ENCODE results near the gene COTL1. TPM values are rescaled to one million over a fixed set of nuclear protein-coding genes. Genes with fewer than 3 reads are reported as not detected.

The COTL1 gene
- total RNA-seq, 4 donors from 2014 or later: 2.8 to 8.7 (median 6.2) TPM

DNA sequence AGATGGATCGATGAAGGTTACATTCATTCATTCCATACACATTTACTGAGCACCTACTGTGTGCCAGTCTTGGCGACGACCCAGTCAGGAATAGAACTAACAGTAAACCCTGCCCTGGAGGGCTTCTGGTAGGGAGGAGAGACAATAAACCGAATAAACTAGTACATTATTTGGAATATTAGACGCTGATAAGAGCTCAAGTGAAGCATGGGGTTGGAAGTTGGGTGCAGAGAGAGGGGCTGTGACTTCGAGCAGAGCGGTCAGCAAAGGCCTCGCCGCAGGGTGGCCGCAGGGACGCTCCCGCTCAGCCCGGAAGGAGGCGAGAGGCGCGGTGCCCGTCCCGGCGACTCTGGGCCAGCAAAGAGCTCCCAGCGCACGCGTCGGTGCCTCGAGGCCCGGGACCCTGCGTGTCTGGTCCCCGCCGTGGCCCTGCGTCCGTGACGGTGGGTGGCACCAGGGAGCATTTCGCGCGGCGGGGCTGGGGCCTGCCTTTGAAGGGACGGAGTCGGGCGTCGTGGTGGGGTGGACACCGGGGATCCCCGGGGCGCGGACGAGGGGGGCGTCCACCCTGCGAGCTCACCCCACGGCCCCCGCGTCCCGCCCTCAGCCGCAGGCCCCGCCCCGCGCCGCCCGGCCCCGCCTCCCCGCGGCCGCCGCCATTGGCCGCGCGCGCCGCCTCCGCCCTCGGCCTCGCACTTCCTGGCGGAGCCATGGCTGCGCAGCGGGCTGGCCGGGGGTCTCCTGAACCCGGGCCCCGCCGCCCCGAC is 30.1 kb upstream of the COTL1 start, which contains the start of gene KLHL36:
KLHL36 (plus strand) TSS at position 684 of the 767 bp plus-strand sequence. CDS start 2,357 bp downstream, outside the sequence.
- Histone ChIP-seq H3K4me3 (peak within 1 kb of the TSS; percentile 64 to 99 (median 83)), H3K9me3 (no peaks in the 10 kb centered on the region), H3K27me3 (no peaks in the 10 kb centered on the region), H3K27ac (peak within 1 kb of the TSS; percentile 66 to 81 (median 76)), H3K4me1 (peaks cover 13 to 16% of the 10 kb centered on the region in 2 donors), H3K36me3 (peaks cover 0 to 8% of the 10 kb centered on the region in 2 donors)
- ATAC-seq (peak; percentile 86), DNase-seq (peak in 1 of 2 donors; percentile 36)
- in situ Hi-C loops (cut with MboI; ENCODE audit: low sequenced_read_pairs in 4 of 4) (loop anchor here in 1 of 4 donors (25.0 kb wide), 1 partner anchor 314 kb away; no protein-coding TSS in a partner anchor), intact Hi-C loops (cut with DNase I; ENCODE audit: low total_unique reads) (no loop called here)
- peak in 1 of 2 donors; percentile 57 for TF ChIP-seq POLR2A (IDR thresholded peaks at IDR 0.05)
- TF ChIP-seq, protein P1, sequence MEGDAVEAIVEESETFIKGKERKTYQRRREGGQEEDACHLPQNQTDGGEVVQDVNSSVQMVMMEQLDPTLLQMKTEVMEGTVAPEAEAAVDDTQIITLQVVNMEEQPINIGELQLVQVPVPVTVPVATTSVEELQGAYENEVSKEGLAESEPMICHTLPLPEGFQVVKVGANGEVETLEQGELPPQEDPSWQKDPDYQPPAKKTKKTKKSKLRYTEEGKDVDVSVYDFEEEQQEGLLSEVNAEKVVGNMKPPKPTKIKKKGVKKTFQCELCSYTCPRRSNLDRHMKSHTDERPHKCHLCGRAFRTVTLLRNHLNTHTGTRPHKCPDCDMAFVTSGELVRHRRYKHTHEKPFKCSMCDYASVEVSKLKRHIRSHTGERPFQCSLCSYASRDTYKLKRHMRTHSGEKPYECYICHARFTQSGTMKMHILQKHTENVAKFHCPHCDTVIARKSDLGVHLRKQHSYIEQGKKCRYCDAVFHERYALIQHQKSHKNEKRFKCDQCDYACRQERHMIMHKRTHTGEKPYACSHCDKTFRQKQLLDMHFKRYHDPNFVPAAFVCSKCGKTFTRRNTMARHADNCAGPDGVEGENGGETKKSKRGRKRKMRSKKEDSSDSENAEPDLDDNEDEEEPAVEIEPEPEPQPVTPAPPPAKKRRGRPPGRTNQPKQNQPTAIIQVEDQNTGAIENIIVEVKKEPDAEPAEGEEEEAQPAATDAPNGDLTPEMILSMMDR (IDR thresholded peaks at IDR 0.05 in 4 of 5, conservative IDR thresholded peaks at IDR 0.05 in 1 of 5): no peak

DNA sequence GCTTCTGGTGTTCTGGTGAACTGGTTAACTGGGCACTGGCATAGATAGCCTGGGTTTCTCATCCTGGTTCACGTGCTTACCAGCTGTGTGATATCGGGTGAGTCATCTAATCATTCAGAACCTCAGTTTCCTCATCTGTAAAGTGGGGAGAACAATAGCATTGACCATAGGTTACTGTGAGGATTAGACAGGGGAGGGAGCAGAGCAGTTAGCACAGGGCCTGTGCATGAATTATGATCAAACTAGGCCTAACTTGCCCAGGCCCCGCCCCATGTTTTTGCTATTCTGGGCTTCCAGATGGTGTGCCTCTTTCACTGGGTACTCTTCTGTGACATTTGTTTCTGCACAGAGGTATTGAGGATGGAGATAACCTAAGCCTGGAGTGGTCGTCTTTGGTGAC is 25.8 kb upstream of the COTL1 start:
- ATAC-seq: no peak
- H3K4me3 ChIP-seq: no peak overlapping the region
- H3K27ac ChIP-seq: peak overlapping the region; percentile 33 to 58 (median 36)
- no peaks in the 10 kb centered on the region for H3K36me3 ChIP-seq
- in situ Hi-C loops (cut with MboI; ENCODE audit: low sequenced_read_pairs in 4 of 4): loop anchor here in 1 of 4 donors (25.0 kb wide), 1 partner anchor 319 kb away; no protein-coding TSS in a partner anchor
- H3K4me1 ChIP-seq: peaks cover 13 to 14% of the 10 kb centered on the region in 2 donors
- no peaks in the 10 kb centered on the region for H3K9me3 ChIP-seq
- no peak for DNase-seq
- H3K27me3 ChIP-seq: no peaks in the 10 kb centered on the region
- TF ChIP-seq POLR2A (IDR thresholded peaks at IDR 0.05): no peak
- TF ChIP-seq, protein P1 (IDR thresholded peaks at IDR 0.05 in 4 of 5, conservative IDR thresholded peaks at IDR 0.05 in 1 of 5): no peak
- intact Hi-C loops (cut with DNase I; ENCODE audit: low total_unique reads): no loop called here

DNA sequence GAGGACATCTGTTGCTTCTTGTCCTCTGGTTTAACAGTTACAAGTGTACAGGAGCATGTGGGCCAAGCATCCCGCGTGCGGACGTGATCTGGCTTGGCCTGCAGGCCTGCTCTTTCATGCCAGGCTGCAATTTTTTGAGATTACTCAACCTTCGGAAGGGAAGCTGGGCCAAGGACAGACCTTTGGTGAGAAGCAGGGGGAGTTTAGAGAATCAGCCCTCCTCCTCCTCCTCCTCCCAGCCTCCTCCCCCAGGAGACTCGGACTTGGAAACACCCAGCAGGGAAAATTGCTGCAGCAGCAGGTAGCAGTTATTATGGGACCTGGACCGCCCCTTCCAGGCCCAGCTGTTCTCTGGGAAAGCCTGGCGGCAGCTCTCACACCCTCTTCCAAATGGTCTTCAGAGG is 25.3 kb upstream of the COTL1 start:
- in situ Hi-C loops (cut with MboI; ENCODE audit: low sequenced_read_pairs in 4 of 4): loop anchor here in 1 of 4 donors (25.0 kb wide), 1 partner anchor 319 kb away; no protein-coding TSS in a partner anchor
- Histone ChIP-seq H3K9me3 (no peaks in the 10 kb centered on the region), H3K27ac (peak overlapping the region; percentile 33 to 58 (median 37)), H3K4me3 (no peak overlapping the region), H3K36me3 (no peaks in the 10 kb centered on the region), H3K4me1 (peaks cover 13 to 14% of the 10 kb centered on the region in 2 donors), H3K27me3 (no peaks in the 10 kb centered on the region)
- DNase-seq (peak; percentile 52 to 79), ATAC-seq (peak; percentile 81 to 82)
- TF ChIP-seq, protein P1 (IDR thresholded peaks at IDR 0.05 in 4 of 5, conservative IDR thresholded peaks at IDR 0.05 in 1 of 5): no peak
- TF ChIP-seq POLR2A (IDR thresholded peaks at IDR 0.05): no peak
- intact Hi-C loops (cut with DNase I; ENCODE audit: low total_unique reads): no loop called here

DNA sequence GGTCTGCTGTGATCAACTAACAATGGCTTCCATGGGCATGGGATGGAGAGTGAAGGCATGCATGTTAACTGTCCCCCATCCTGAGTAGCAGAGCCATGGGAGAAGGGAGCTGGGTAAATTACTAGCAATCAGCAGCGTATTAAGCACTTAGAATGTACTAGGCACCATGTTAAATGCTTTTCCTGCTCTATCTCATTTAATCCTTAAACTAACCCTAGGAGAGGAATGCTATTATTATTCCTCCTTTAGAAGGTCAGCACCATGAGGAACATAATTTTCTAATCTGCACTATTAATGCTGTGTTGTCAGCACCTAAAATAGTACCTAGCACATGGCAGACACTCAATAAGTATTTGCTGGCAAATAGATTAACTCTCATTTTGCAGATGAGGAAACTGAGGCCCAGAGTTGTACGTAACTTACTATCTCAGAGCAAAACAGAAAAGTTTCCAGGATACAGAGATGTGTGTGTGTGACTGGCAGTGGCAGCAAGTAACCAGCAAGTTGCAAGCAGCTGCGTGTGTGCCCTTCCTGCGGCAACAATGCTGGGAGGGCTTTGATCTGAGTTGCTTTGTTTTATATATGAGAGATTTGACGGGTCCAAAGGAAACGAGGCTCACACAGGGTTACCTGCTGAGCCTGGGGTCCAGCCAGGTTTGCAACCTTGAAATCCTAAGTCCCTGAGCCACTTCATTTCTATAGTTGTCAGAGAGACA is 23.9 kb upstream of the COTL1 start:
- in situ Hi-C loops (cut with MboI; ENCODE audit: low sequenced_read_pairs in 4 of 4): loop anchor here in 1 of 4 donors (25.0 kb wide), 1 partner anchor 320 kb away; no protein-coding TSS in a partner anchor
- ATAC-seq: no peak
- Histone ChIP-seq H3K27ac (peak overlapping the region in 1 of 4 donors; percentile 55), H3K27me3 (no peaks in the 10 kb centered on the region), H3K9me3 (no peaks in the 10 kb centered on the region), H3K4me1 (peaks cover 7 to 8% of the 10 kb centered on the region in 2 donors), H3K4me3 (no peak overlapping the region), H3K36me3 (no peaks in the 10 kb centered on the region)
- DNase-seq: no peak
- intact Hi-C loops (cut with DNase I; ENCODE audit: low total_unique reads): no loop called here
- TF ChIP-seq, protein P1 (IDR thresholded peaks at IDR 0.05 in 4 of 5, conservative IDR thresholded peaks at IDR 0.05 in 1 of 5): no peak
- TF ChIP-seq POLR2A (IDR thresholded peaks at IDR 0.05): no peak
